ENCODE results near the gene FAM200C.
"Not testable (repeated sequence)": the region's sequence is repeated elsewhere in the genome, so short reads cannot be mapped to it uniquely, and the experiment has no call there.

FAM200C gene

DNA sequence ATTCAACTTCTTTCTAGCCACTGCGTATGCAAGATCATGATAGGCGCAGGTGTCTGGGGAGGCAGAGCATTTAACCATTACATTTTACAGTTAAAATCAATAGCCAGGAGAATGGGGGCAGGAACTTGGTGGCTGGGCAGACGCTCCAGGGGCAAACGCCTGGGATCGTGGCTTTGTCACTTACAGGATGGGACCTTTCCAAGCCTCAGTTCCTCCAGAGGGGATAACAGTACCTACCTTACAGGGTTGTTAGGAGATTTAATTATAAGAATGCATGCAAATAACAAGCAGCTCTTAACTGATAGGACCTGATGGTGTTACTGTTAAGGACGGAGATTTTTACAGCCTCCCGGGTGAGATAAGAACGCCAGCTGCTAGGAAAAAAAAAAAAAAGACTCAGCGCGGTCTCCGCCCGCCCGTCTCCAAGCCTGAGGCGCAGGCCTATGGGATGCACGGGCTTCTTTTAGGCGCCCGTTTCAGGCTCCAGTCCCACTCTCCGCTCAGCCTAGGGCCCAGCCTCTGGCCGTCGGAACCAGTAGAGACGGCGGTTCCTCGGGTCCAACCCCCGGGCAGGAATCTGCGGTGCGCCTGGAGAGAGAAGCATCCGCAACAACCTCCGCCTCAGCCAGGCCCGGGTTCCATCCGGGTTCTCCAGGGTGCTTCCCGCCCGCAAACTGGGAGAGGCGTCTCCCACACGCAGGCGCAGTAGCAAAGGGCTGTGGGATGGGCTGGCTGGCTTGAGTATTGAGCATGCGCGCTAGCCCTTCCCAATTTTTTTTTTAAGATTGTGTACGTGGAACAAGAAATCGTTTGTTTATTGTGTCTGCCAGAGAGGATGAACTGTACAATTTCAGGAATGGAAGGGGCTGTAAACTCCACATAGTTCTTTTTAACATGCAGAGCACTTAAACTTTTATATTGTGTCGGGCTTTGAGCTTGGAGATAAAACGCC, at the start of gene FAM200C:
FAM200C (minus strand) TSS at position 653 of the 952 bp plus-strand sequence. CDS start 4,564 bp downstream, outside the sequence.
- peak; percentile 96 for DNase-seq

DNA sequence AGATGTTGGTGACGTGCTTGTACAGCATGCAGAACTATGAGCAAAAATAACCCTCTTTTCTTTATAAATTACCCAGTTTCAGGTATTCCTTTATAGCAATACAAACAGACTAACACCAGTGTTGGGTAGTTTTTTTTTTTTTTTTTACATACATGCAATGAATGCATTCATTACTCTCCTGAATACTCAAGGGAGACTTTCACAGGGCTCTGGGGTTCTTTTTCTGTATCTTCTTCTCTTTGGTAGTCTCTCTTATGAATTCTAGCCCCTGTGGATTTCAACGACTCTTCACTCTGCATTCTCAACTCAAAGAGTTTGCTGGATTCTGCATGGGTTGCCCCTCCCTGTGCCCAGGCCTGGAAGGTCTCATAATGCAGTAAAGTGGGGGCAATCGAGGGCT, 49.6 kb upstream of the FAM200C start:
- no peak for DNase-seq

GRCh38 chr5:160448886-160449285, 49.0 kb upstream of the FAM200C start:
- no peak for DNase-seq

DNA sequence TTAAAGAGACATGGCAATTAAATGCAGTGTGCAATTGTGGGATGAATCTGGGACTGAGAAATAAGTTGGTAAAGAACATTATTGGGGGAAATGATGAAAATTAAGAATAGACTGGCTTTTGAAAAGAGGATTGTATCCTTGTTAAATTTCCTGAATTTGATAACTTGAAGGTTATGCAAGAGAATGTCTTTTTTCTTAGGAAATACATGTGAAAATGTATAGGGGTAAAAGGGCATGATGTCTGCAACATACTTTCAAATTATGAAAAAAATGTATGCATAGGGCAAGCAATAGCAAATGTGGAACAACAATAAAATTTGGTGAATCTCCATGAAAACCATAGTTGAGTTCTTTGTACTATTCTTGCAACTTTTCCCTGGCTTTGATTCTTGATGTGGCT, 45.9 kb upstream of the FAM200C start:
- no peak for DNase-seq

GRCh38 chr5:160445132-160445531, 45.3 kb upstream of the FAM200C start:
- no peak for DNase-seq

DNA sequence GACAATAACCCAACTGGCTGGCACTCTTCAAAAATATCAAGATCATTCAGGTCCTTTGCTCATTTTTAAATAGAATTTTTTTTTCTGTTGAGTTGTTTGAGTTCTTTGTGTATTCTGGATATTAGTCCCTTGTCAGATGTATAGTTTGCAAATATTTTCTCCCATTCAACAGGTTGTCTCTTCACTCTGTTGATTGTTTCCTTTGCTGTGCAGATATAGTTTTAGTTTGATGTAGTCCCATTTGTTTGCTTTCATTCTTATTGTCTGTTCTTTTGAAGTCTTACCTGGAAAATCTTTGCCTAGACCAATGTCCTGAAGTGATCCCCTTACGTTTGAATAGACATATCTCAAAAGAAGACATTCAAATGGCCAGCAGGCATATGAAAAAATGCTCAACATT, 44.6 kb upstream of the FAM200C start:
- no peak for DNase-seq

GRCh38 chr5:160442824-160443431, 43.1 kb upstream of the FAM200C start:
- no peak for DNase-seq

DNA sequence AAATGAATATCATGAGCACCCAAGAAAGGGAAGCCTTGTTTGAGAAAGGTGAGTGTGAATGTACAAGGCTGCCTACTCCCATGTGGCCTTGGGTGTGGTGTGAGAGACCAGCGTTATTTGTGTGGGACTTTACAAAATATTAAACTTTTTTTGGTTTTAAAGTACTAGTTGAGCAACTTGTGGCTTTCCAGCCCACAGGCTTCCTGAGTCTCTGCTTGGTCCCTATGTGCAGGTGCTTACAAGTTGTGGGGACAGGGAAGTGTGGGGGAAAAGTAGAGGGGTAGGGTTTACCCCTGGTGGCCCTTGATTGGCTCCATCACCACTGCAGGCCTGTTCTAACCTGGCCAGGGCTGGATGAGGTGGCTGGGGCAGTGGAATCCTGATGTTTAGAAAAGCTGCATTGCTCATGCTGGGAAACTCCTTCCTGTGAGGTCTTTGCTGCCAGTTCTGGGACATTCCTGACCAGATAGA, 41.5 kb upstream of the FAM200C start:
- DNase-seq, result peak; percentile 33

GRCh38 chr5:160439205-160439600, 39.3 kb upstream of the FAM200C start:
- peak; percentile 92 for DNase-seq

DNA sequence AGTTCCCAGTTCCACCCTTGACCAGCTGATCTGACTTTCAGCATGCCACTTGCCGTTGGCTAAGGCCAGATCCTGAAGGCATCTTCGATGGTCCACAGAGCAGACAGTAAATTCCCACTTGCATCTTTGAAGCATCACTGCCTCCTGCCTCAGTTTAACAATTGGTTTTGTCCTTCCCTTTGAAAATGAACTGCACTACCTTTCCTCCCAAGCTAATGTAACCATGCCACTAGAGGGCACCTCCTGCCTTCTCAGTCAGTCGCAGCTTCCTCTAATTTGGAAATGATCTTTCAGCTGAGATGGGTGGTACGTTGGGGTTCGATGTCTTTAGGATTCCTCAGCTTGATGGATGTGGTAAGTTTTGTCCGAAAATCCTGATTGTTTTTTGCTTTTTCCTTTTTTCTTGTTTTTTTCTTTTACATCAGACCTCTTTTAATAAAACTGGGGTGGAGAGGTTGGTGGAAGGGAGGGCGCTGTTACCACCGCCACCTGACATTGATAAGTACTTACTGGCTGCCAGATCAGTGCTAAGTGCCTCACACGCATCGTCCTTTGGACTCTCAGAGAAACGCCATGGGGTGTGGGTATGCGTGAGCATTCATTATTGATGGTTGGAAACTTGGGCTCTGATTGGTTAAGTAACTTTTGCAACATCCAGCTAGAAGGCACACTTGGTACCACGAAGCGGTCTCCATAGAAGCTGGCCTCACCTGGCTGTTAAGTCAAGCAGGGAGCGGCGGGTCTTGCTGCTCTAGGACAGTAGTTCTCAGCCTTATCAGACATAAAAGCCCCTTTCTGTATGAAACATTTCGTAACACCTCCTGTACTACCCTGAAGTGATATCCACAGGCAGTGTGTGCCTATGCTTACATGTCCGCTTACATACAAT, 38.7 kb upstream of the FAM200C start:
- DNase-seq, result peak; percentile 90

DNA sequence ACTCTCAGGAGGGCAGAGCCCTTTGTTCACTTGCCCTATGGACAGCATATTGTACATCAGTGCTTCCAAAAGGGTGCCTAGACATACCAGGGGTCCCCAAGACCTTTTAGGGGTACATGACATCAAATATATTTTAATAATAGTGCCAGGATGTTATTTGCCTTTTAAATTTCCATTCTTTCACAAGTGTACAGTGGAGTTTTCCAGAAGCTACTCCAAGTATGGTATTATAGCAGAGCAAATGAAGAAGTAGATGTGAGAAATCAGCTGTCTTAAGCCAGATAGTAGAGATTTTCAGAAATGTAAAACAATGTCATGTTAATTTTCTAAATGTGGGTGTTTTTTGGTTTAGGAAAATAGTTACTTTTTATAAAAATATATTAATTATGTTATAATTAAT, 37.4 kb upstream of the FAM200C start:
- DNase-seq, result no peak

DNA sequence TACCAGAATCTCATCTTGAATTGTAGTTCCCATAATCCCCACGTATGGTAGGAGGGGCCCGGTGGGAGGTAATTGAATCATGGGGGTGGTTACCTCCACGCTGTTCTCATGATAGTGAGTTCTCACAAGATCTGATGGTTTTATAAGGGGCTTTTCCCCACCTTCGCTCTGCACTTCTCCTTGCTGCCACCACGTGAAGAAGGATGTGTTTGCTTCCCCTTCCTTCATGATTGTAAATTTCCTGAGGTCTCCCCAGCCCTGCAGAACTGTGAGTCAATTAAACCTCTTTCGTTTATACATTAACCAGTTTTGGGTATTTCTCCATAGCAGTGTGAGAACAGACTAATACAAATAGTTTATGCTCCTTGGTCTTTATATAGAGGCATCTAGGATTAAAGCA, 36.8 kb upstream of the FAM200C start:
- not testable (repeated sequence) for DNase-seq

- no peak for DNase-seq
Observed at GRCh38 chr5:160436017-160436416, 36.2 kb upstream of the FAM200C start.

DNA sequence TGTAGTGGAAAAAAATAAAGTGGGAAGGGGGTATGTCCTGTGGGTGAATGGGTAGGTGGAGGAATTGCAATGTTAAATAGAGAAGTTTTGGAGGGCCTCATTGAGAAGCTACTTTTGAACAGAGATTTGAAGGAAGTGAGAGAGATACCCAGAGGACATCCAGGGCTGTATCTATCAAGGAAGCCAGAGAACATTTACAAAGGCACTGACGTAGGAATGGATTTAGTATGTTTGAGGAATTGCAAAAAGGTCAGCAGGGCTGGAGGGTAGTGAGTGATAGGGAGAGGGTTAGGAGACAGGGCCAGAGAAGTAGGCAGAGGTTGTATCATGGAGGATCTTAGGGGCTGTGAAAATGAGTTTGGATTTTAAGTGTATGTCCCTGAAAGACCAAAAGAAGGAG, 35.7 kb upstream of the FAM200C start:
- DNase-seq, result no peak

GRCh38 chr5:160434022-160434531, 34.2 kb upstream of the FAM200C start:
- no peak for DNase-seq

GRCh38 chr5:160432787-160433186, 32.9 kb upstream of the FAM200C start:
- DNase-seq, result no peak

GRCh38 chr5:160432196-160432595, 32.3 kb upstream of the FAM200C start:
- DNase-seq, result no peak

- DNase-seq, result no peak
Observed at GRCh38 chr5:160427607-160428006, 27.8 kb upstream of the FAM200C start.

DNA sequence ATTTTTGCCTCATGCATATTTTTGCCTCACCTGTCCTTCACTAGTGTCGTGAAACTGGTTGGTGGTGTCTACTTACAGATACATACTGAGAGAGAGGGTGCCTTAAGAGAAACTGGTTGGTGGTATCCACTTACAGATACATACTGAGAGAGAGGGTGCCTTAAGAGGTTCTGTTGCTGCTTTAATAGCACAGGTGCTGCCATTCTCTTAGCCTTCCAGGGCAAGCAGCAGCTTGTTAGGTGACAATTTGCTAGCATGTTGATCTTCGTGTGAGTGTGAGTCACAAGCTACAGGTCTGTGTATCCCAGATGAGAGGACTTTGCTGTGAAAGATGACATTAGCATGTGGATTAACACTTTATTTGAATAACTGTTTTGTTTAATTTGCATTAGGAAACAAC, 23.2 kb upstream of the FAM200C start:
- no peak for DNase-seq

DNA sequence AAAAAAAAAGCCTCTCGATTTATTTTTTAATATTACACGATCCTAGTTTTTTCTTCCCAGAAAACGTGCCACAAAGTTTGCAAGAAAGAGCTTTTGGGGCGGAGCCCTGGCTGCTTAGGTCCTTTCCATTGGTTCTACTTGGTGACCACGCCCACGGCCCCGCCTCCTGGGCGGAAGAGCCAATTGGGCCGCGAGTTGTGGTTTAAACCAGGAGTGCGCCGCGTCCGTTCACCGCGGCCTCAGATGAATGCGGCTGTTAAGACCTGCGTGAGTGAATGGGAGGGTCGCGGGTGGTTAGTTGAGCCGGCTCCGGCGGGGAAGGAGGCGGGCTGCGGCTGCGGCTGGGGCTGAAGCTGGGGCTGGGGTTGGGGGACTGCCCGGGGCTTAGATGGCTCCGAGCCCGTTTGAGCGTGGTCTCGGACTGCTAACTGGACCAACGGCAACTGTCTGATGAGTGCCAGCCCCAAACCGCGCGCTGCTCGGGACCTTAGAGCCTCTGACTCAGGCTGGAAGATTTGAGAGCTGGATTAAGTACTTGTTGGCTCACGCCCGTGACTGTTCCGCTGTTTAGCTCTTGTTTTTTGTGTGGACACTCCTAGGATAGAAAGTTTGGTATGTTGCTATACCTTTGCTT, 21.9 kb upstream of the FAM200C start, which contains the start of gene PTTG1:
PTTG1 (plus strand) TSS at position 231 of the 634 bp plus-strand sequence. CDS start 458 bp downstream, outside the sequence.
- DNase-seq, result peak; percentile 99

GRCh38 chr5:160420331-160420610, 20.4 kb upstream of the FAM200C start:
- no peak for DNase-seq

Data from hematopoietic multipotent progenitor cell treated with erythropoietin and hydrocortisone succinate and interleukin-3 and kit ligand, for 4 days (in vitro differentiated cells).